Dedifferentiated amniotic fluid mesenchymal stem cell (primary cell): ENCODE results near the gene IPO13.

Experiments used
- DNase-seq: peaks from one replicate; pipeline ENCODE4 v3.0.0-alpha.2; 2016; ENCODE audit errors: extremely low spot score

The IPO13 gene

GRCh38 chr1:43946236-43947060 is at the start of gene IPO13:
Gene IPO13 (plus strand): TSS chr1:43946950. CDS start chr1:43947601, 651 bp downstream.
- DNase-seq = peak; percentile 94

DNA sequence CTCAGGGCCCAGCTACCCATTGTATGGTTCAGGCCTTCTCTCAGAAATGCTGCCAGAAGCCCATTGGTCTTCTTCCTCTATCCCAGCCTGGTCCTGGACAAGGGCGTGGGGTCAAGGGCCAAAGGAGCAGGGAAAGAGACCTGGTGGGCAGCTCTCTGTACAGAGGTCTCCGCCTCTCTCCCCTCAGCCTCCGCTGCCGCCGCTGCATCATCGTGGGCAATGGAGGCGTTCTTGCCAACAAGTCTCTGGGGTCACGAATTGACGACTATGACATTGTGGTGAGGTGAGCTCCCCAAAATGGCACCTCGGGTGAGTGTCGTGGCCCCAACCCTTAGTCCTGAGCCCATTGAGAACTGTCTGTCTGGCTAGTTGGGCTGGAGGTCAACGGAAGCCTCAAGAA is 47.8 kb upstream of the IPO13 start:
- no peak for DNase-seq

DNA sequence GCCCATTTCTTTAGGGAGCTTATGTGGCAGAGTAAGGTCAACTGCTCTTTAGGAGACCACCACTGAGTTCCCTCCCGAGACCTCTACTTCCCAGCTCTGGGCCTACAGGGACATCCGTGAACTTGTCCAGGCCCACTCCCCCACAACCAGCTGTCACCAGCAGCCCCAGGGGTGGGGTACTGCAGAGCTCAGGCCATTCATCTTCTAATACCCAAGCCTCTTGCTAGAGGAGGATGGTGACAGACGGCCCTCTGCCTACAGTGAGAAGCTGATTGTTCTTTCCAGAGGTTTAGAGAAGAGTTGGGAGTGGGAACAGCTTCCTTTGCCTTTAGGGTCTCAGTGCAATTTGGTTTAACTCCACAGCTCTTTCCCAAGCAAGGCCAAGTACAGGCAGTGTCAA is 46.4 kb upstream of the IPO13 start:
- no peak for DNase-seq

DNA sequence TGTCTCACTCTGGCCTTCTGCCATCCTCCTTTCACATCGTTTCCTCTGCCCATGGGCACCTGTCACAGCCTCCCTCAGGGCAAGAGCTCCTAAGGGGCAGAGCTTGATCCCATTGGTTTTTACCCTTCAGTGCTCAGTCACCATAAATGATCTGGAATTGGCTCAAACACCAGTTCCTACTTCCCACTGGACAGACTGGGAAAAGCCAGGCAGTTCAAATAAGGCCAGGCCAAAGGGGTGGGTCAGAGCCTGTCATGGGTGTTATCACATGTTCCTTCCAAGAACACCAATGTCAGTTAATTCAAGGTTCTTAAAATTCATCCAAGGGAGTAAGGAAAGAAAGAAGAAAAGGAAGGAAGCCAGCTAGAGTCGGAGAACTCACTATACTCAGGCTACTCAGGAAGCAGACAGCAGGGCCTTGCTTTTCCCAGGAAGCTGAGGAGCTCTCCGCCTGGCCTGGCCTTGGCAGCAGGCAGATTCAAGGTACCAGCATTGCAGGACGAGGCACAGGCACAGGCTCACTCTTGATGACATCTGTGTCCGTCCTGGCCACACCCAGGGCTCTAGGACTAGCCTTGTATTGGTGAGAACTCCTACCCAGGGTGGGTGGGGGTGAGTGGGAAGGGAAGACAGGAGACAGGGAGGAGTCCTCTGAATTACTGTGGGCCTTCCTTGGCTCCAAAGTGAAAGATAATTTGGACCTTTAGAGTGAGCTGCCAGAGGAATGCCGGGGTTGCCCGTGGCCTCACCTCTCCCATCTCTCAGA is 45.4 kb upstream of the IPO13 start:
- DNase-seq = no peak

- DNase-seq = no peak
Observed at GRCh38 chr1:43902058-43902831, 44.5 kb upstream of the IPO13 start.

GRCh38 chr1:43904660-43905551 is 41.8 kb upstream of the IPO13 start:
- no peak for DNase-seq

GRCh38 chr1:43908226-43908625 is 38.5 kb upstream of the IPO13 start:
- DNase-seq = no peak

- no peak for DNase-seq
Observed at GRCh38 chr1:43908858-43909257, 37.9 kb upstream of the IPO13 start.

GRCh38 chr1:43910343-43910742 is 36.4 kb upstream of the IPO13 start:
- DNase-seq = no peak

DNA sequence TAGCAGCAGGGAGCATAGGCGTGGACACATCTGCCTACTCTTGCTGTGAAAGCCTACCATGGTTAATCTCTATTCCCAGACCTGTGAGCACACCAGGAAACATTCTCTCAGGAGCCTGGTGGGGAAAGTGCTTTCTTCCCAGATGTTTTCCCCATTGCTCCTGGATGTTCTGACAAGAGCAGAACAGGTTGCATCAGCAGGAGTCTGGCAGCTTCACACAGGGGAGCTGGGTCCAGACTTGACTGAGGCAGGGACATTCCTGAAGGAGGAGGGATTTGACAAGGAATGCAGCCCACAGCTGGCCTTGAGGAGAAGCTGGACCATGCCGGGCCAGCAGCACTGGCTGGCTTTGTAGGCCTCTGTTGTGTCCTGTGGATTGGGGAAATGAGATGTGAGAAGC is 34.1 kb upstream of the IPO13 start:
- DNase-seq = peak; percentile 67

GRCh38 chr1:43913051-43913501 is 33.7 kb upstream of the IPO13 start:
- DNase-seq = no peak

GRCh38 chr1:43913666-43914360 is 32.9 kb upstream of the IPO13 start:
- no peak for DNase-seq

DNA sequence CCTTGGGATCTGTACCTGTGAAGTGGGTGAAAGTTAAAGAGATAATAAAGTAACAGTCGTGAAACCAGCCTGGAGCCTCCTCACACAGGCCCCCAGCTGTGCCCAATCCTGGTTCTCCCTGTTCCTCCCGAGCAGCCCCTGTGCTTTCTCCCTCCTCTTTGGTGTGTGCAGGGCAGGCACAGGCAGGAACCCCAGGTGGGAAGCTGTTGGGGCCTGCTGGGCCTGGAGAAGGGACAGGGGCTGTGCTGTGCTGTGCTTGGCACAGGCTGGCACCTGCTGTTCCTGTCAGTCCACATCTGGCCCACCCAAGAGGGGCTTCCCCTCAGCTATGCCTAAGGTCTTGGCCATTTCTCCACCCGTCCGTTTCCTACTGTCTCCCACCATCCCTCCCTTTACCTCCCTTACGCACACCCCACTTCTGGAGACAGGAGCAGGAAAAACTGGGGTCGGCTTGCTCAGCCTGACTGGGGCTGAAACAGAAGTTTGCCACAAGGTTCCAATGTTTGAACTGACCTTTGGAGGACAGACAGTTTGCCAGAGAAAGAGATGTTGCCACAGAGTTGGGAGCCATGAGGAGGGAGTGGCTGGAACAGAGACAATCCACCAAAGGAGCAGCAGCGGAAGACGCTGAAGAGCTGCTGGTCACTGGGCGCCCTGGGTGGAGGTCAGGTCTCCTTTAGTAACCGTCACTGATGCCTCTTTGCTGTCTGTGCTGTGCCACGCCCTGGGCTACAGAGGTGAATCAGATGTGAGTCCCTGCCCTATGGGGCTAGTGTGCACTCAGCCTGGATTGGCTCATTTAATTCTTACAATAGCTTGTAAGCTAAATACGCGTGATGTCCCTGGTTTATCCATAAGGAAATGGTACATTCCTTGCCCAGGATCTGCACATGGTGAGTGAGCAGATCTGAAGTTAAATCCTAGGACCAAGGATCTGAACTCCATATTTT is 31.9 kb upstream of the IPO13 start:
- no peak for DNase-seq

- DNase-seq = no peak
Observed at GRCh38 chr1:43919906-43920305, 26.8 kb upstream of the IPO13 start.

- DNase-seq = no peak
Observed at GRCh38 chr1:43921022-43921421, 25.7 kb upstream of the IPO13 start.

DNA sequence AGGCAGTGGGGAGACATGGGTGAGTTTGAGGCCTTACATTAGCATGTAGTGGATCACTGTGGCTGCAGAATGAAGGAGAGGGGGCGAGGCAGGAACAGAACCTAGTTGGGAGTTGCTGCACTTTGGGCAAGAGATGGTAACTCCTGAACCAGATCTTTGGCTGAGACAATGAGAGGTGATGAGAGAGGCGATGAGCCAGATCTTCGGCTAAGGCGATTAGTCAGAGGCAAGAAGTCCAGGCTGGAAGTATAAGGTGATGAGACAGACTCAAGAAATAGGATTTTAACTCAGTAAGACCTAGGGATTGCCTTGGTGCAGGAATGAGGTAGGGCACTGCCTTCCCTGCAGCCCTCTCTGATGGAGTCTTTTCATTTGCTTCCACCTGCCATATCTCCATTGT is 22.2 kb upstream of the IPO13 start:
- DNase-seq = no peak

- no peak for DNase-seq
Observed at GRCh38 chr1:43925846-43926245, 20.9 kb upstream of the IPO13 start.

DNA sequence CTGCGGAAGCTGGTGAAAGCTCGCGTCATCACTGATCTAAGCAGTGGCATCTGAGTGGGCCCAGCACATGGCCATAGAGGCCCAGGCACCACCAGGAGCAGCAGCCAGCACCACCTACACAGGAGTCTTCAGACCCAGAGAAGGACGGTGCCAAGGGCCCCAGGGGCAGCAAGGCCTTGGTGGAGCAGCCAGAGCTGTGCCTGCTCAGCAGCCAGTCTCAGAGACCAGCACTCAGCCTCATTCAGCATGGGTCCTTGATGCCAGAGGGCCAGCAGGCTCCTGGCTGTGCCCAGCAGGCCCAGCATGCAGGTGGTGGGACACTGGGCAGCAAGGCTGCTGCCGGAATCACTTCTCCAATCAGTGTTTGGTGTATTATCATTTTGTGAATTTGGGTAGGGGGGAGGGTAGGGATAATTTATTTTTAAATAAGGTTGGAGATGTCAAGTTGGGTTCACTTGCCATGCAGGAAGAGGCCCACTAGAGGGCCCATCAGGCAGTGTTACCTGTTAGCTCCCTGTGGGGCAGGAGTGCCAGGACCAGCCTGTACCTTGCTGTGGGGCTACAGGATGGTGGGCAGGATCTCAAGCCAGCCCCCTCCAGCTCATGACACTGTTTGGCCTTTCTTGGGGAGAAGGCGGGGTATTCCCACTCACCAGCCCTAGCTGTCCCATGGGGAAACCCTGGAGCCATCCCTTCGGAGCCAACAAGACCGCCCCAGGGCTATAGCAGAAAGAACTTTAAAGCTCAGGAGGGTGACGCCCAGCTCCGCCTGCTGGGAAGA is 16.4 kb upstream of the IPO13 start:
- DNase-seq = no peak

DNA sequence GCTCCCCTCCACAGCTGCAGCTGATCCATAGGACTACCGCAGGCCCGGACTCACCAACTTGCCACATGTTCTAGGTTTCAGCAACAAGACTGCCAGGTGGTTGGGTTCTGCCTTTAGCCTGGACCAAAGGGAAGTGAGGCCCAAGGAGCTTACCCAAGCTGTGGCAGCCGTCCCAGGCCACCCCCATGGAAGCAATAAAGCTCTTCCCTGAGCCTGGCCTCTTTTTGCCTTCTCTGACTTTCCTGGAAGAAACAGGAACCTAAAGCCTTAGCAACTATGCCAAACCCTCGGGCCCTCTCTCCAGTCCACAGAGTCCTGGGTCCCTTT is 15.8 kb upstream of the IPO13 start:
- no peak for DNase-seq
